Measurements from ENCODE around the gene KHNYN.

GRCh38 chr14:24406416-24406815 lies 23.3 kb upstream of the KHNYN start:
- TF ChIP-seq BHLHE40 (IDR thresholded peaks at IDR 0.05; ENCODE audit: borderline replicate concordance): no peak
- no peak for TF ChIP-seq SUZ12 (IDR thresholded peaks at IDR 0.05)
- no peak for TF ChIP-seq TARDBP (IDR thresholded peaks at IDR 0.05)
- TF ChIP-seq NFRKB (IDR thresholded peaks at IDR 0.05): no peak
- no peak for TF ChIP-seq CTBP1 (IDR thresholded peaks at IDR 0.05; ENCODE audit: borderline replicate concordance)
- no peak for TF ChIP-seq HDGF (IDR thresholded peaks at IDR 0.05; ENCODE audit: borderline replicate concordance)
